Transverse colon (tissue), 4 donors: ENCODE measurements around the gene CCDC150. TPM values are rescaled to one million over a fixed set of nuclear protein-coding genes. Genes with fewer than 3 reads are reported as not detected.

Experiments
- DNase-seq: peaks from one replicate; pipeline ENCODE4 v3.0.0-alpha.2; 2019
- H3K27ac ChIP-seq, 4 donors: fragments of 200-600 bp; sonication (generic); 2 replicates each; pipeline ENCODE4 v1.5.1; 2016 to 2018; ENCODE audit warnings: inconsistent platforms in 4 of 4
- H3K27me3 ChIP-seq: fragments of 200-600 bp; sonication (generic); 2 replicates; pipeline ENCODE4 v1.5.1; 2017; ENCODE audit warnings: inconsistent platforms
- H3K36me3 ChIP-seq, 4 donors: fragments of 200-600 bp; sonication (generic); 2 replicates each; pipeline ENCODE4 v1.5.1; 2017 to 2019; ENCODE audit warnings: inconsistent platforms in 4 of 4
- H3K4me1 ChIP-seq, 4 donors: fragments of 200-600 bp; sonication (generic); 2 replicates each; pipeline ENCODE4 v1.5.1; 2017 to 2020; ENCODE audit warnings: inconsistent platforms in 4 of 4
- H3K4me3 ChIP-seq, 4 donors: fragments of 200-600 bp; sonication (generic); 1 replicate in 1 of 4; 2 replicates in 3 of 4; pipeline versions ENCODE4 v1.5.1 to v1.6.1; 2017 to 2019; ENCODE audit warnings: inconsistent platforms in 4 of 4
- H3K9me3 ChIP-seq, 2 donors: fragments of 200-600 bp; sonication (generic); 2 replicates each; pipeline ENCODE4 v1.5.1; 2017 to 2019; ENCODE audit warnings: inconsistent platforms in 2 of 2
- EP300 ChIP-seq: sonication (generic); formaldehyde crosslinking; IDR thresholded peaks from one replicate; pipeline ENCODE4 v1.6.1; 2017; ENCODE audit warnings: antibody characterized with exemption, low read depth
- POLR2A ChIP-seq: fragments of 450-650 bp; IDR thresholded peaks from one replicate; pipeline ENCODE4 v1.6.1; 2016; ENCODE audit warnings: antibody characterized with exemption, mild to moderate bottlenecking, moderate library complexity
- POLR2AphosphoS5 ChIP-seq, 3 donors: sonication (generic); formaldehyde crosslinking; IDR thresholded peaks; one replicate each; pipeline ENCODE4 v1.6.1; 2016; ENCODE audit warnings: antibody characterized with exemption in 3 of 3
- WGBS, 2 donors: methylation state at CpG; one replicate each; pipeline ENCODE4 v1.1.5; 2018; ENCODE audit warnings: low coverage in 1 of 2; 5-methylcytosine and 5-hydroxymethylcytosine counted together
- in situ Hi-C, 4 donors: fragments of 200-750 bp; cut with MboI; loops; one replicate each; pipeline versions ENCODE4 v1.15.0 to v1.15.1; 2017; ENCODE audit warnings: low sequenced_read_pairs in 3 of 4, low pct_ligation_motif_present in 1 of 4, low pct_unique_long_range_greater_than_20kb in 1 of 4
- intact Hi-C: fragments of 100-400 bp; cut with DNase I; formaldehyde crosslinking; loops from one replicate; pipeline ENCODE4 v1.15.1; 2023; ENCODE audit warnings: low total_unique reads
- total RNA-seq, 4 donors: library from RNA; depleted of rRNA; stranded (reverse); fragments of >200 nt; gene quantifications; one replicate each; pipeline ENCODE4 v1.1.0, GENCODE V29; 2016
- TF ChIP-seq, protein P1 (sequence below), 5 experiments: fragments of 200-600 bp in 3 of 5; fragments of 450-650 bp in 2 of 5; sonication (generic) in 3 of 5; IDR thresholded peaks; 1 replicate in 2 of 5; 2 replicates in 3 of 5; pipeline ENCODE4 v1.5.1; 2016 to 2017; ENCODE audit warnings: antibody characterized with exemption in 5 of 5, inconsistent platforms in 3 of 5, mild to moderate bottlenecking in 2 of 5, moderate library complexity in 1 of 5

Gene CCDC150
- total RNA-seq, 4 donors from 2014 or later = 1.6 to 137 (median 2.7) TPM; not detected in 1

DNA sequence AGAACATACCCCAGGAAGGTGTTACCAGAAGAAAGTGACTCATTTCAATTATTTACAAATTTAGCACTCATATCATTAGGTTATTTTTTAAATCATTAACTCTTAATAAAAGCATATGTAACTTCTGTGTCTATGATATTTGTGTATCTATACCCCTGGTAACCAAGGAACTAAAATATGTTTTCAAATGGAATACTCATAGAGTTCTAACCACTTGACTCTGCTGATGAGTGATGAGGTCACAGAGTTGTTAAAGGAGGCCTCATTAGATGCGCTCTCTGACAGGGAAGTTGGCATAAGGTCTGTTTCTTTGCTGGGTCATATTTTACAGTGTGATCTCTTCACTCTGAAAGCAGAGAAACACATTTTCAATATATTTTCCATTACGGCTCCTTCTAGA is 73.4 kb downstream of the CCDC150 start:
- no peak for TF ChIP-seq POLR2A
- no peak for TF ChIP-seq POLR2AphosphoS5 (IDR thresholded peaks at IDR 0.05)
- TF ChIP-seq, protein P1, sequence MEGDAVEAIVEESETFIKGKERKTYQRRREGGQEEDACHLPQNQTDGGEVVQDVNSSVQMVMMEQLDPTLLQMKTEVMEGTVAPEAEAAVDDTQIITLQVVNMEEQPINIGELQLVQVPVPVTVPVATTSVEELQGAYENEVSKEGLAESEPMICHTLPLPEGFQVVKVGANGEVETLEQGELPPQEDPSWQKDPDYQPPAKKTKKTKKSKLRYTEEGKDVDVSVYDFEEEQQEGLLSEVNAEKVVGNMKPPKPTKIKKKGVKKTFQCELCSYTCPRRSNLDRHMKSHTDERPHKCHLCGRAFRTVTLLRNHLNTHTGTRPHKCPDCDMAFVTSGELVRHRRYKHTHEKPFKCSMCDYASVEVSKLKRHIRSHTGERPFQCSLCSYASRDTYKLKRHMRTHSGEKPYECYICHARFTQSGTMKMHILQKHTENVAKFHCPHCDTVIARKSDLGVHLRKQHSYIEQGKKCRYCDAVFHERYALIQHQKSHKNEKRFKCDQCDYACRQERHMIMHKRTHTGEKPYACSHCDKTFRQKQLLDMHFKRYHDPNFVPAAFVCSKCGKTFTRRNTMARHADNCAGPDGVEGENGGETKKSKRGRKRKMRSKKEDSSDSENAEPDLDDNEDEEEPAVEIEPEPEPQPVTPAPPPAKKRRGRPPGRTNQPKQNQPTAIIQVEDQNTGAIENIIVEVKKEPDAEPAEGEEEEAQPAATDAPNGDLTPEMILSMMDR (IDR thresholded peaks at IDR 0.05) = no peak
- DNase-seq = no peak
- intact Hi-C loops (no loop called here), in situ Hi-C loops (no loop called here)
- Histone ChIP-seq H3K36me3 (no peaks in the 10 kb centered on the region), H3K9me3 (no peaks in the 10 kb centered on the region), H3K27me3 (no peaks in the 10 kb centered on the region), H3K4me3 (no peak overlapping the region), H3K27ac (no peak overlapping the region), H3K4me1 (no peaks in the 10 kb centered on the region)
- 96 to 100% methylated on average over 1 to 2 of the region's 2 CpGs for WGBS, 2 donors

DNA sequence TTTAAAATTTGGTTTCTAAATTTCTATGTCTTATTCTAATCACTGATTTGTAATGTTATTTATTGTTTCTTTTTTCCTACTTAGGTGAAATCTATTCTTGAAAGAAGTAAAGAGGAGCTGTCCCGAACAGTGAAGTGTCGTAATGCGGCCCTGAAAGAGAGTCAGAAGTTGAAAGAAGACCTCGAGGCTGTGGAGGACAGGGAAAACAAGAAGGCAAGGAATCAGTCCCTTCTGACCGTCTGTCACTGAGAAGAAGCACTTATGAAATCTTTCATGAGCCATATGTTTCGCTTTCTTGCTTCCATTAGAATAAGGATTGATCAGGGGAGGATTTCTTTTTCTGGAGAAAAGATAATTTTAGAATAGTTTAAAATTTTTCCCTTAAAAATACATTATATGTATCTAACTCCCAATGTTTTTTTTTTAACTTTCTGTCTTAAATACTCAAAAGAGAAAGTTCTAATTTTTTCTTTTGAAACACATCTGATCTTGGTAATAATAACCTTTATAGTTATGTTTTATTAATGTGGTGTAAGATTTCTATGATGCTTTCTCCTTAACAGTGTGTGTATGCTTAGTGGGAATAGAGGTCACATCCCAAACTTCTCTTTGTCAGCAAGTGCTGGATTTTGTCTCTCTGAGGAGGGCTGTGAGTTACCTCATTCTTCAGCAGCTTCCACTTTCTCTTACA is 79.0 kb downstream of the CCDC150 start:
- Histone ChIP-seq H3K27ac (no peak overlapping the region), H3K36me3 (no peaks in the 10 kb centered on the region), H3K9me3 (no peaks in the 10 kb centered on the region), H3K4me3 (no peak overlapping the region), H3K4me1 (no peaks in the 10 kb centered on the region), H3K27me3 (no peaks in the 10 kb centered on the region)
- in situ Hi-C loops (no loop called here), intact Hi-C loops (no loop called here)
- TF ChIP-seq, protein P1 (IDR thresholded peaks at IDR 0.05) = no peak
- 76 to 77% methylated on average over 6 of the region's 6 CpGs for WGBS, 2 donors
- no peak for DNase-seq

DNA sequence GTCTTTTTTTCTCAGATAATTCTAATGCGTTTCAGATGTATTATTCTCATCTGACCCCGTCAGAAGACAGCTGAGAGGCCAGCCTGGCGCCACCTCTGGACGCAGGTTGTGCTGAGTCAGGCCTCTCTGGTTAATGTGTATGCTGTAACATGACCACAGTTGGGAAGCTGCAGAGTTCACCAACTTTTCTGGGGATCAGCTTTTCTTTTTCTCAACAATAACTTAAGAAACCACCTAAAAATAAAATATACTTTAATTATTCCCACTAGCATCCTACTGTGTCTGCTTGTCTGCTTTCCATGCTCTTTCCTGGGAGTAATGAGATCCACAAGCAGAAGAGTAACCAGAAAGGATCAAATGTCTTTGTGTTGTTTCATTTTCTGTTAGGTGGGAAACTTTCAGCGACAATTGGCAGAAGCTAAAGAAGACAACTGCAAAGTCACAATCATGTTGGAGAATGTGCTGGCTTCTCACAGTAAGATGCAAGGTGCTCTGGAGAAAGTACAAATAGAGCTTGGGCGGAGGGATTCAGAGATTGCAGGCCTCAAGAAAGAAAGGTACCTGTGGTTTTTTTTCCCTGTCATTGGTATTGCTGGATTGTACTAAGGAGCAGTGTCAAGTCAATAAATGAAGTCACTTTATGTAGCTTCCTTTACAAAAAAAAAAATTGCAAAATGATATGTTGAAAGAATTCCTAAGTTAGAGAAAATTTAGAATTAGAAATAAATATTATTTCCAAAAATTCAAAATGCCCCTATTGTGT is 79.8 kb downstream of the CCDC150 start:
- no peak for DNase-seq
- Histone ChIP-seq H3K9me3 (no peaks in the 10 kb centered on the region), H3K27me3 (no peaks in the 10 kb centered on the region), H3K36me3 (no peaks in the 10 kb centered on the region), H3K4me1 (no peaks in the 10 kb centered on the region), H3K27ac (no peak overlapping the region), H3K4me3 (no peak overlapping the region)
- in situ Hi-C loops (no loop called here), intact Hi-C loops (no loop called here)
- TF ChIP-seq, protein P1 (IDR thresholded peaks at IDR 0.05) = no peak
- no peak for TF ChIP-seq EP300
- TF ChIP-seq POLR2AphosphoS5 (IDR thresholded peaks at IDR 0.05) = no peak
- no peak for TF ChIP-seq POLR2A
- WGBS, 2 donors = 63 to 66% methylated on average over 6 of the region's 6 CpGs

DNA sequence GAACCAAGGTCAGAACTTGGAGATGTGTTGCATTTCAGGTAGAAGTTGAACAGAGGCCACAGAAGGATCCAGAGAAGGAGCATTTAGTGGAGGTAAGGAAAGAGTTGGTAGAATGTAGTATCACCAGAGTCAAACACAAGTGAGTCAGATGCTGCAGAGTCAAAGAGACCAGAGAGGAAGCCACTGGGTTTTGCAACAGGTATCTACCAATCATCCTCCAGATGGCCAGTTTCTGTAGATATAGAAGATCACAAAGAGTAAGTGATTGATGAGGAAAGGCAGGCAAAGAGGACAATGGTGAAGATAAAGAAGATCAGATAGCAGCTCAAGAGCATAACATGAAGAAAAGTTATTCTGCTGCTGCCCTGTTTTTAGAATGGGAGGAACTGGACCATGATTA is 84.1 kb downstream of the CCDC150 start:
- no peak for TF ChIP-seq EP300
- TF ChIP-seq, protein P1 (IDR thresholded peaks at IDR 0.05) = no peak
- no peak for TF ChIP-seq POLR2AphosphoS5 (IDR thresholded peaks at IDR 0.05)
- no peak for TF ChIP-seq POLR2A
- H3K36me3 ChIP-seq = no peaks in the 10 kb centered on the region
- no peak for DNase-seq

More for the DNA sequence above, 84.1 kb downstream of the CCDC150 start:
- no peaks in the 10 kb centered on the region for H3K27me3 ChIP-seq
- H3K4me1 ChIP-seq = no peaks in the 10 kb centered on the region
- intact Hi-C loops (no loop called here), in situ Hi-C loops (no loop called here)
- no peak overlapping the region for H3K4me3 ChIP-seq
- no peak overlapping the region for H3K27ac ChIP-seq
- H3K9me3 ChIP-seq = no peaks in the 10 kb centered on the region
